HCT116 (cell line): ENCODE measurements around the gene ARHGEF37. TPM values are rescaled to one million over a fixed set of nuclear protein-coding genes. Genes with fewer than 3 reads are reported as not detected.
"Not testable (repeated sequence)": the region's sequence is repeated elsewhere in the genome, so short reads cannot be mapped to it uniquely, and the experiment has no call there.

Experiments
- ATAC-seq: fragments of 200-7000 bp; cut with Tn5 transposase; 2 replicates; pipeline ENCODE4 v1.9.1; 2020; ENCODE audit warnings: mild to moderate bottlenecking, moderate library complexity
- BruUV-seq: library from RNA; stranded (reverse); fragments of 400-500 nt; replicated peaks from 2 replicates; lab custom pipeline; 2021; lab: Mats Ljungman, UMichigan
- CTCF ChIA-PET: fragments of 300-600 bp; sonication (Branson Sonifier 250); formaldehyde crosslinking; loops from one replicate; lab custom pipeline; 2021; ENCODE audit warnings: antibody characterized with exemption; lab: Charles Lee
- POLR2A ChIA-PET: fragments of 300-600, 350-600 bp; sonication (Branson Sonifier 250); formaldehyde crosslinking; loops from one replicate; lab custom pipeline; 2021; ENCODE audit warnings: antibody characterized with exemption; lab: Charles Lee
- RAD21 ChIA-PET, 2 experiments: fragments of 300-600 bp; sonication (Branson Sonifier 250); formaldehyde crosslinking; loops; one replicate each; lab custom pipeline; 2023; ENCODE audit warnings: low total read pairs in 2 of 2; ENCODE audit not compliant: uncharacterized antibody in 2 of 2, unreplicated experiment in 2 of 2, low non-redundant PET in 1 of 2; lab: Charles Lee
- DNase-seq: peaks from one replicate; pipeline ENCODE4 v3.0.0-alpha.2; 2010; ENCODE audit warnings: low read depth, low spot score
- H2AFZ ChIP-seq: fragments of 200-600 bp; shearing (Covaris generic), sonication (generic); 2 replicates; pipeline ENCODE4 v1.6.1; 2017; ENCODE audit warnings: low read depth, mixed run types, mixed read lengths, antibody characterized with exemption, low read length; ENCODE audit not compliant: poor library complexity, severe bottlenecking
- H3K27ac ChIP-seq: 2 replicates; pipeline ENCODE4 v1.5.1; 2012; ENCODE audit warnings: low read depth, low read length
- H3K27me3 ChIP-seq: fragments of 200-600 bp; sonication (generic); 2 replicates; pipeline ENCODE4 v1.6.1; 2016; ENCODE audit warnings: mixed run types, low read length, mixed read lengths; ENCODE audit not compliant: insufficient read depth
- H3K36me3 ChIP-seq, 2 experiments: fragments of 200-500 bp in 1 of 2; fragments of 200-600 bp in 1 of 2; sonication (Bioruptor generic) in 1 of 2; sonication (generic) in 1 of 2; 2 replicates each; pipeline versions ENCODE4 v1.5.1 to v1.6.1; 2014 to 2016; ENCODE audit warnings: low read length in 2 of 2, inconsistent platforms in 1 of 2, mixed read lengths in 1 of 2, mixed run types in 1 of 2; ENCODE audit not compliant: insufficient read depth in 2 of 2, control insufficient read depth in 1 of 2
- H3K4me1 ChIP-seq, 2 experiments: fragments of 200-600 bp in 1 of 2; sonication (generic) in 1 of 2; 2 replicates each; pipeline versions ENCODE4 v1.5.1 to v1.6.1; 2012 to 2017; ENCODE audit warnings: low read length in 2 of 2, inconsistent platforms in 1 of 2, mild to moderate bottlenecking in 1 of 2, mixed read lengths in 1 of 2, mixed run types in 1 of 2, moderate library complexity in 1 of 2; ENCODE audit not compliant: insufficient read depth in 2 of 2, control insufficient read depth in 1 of 2
- H3K4me2 ChIP-seq: fragments of 200-600 bp; sonication (generic); 2 replicates; pipeline ENCODE4 v1.6.1; 2017; ENCODE audit warnings: mixed run types, low read length, mixed read lengths
- H3K4me3 ChIP-seq, 2 experiments: fragments of 200-600 bp in 1 of 2; sonication (generic) in 1 of 2; replicated peaks in 1 of 2; 2 replicates each; pipeline ENCODE4 v1.5.1; 2011 to 2016; ENCODE audit warnings: low read length in 2 of 2, control low read depth in 1 of 2, low read depth in 1 of 2, mild to moderate bottlenecking in 1 of 2, mixed read lengths in 1 of 2, mixed run types in 1 of 2
- H3K79me2 ChIP-seq: fragments of 200-600 bp; sonication (generic); 2 replicates; pipeline ENCODE4 v1.6.1; 2017; ENCODE audit warnings: mild to moderate bottlenecking, mixed run types, low read length, moderate library complexity, mixed read lengths; ENCODE audit not compliant: insufficient read depth
- H3K9ac ChIP-seq: fragments of 200-600 bp; sonication (generic); 2 replicates; pipeline ENCODE4 v1.6.1; 2016; ENCODE audit warnings: low read length, mixed read lengths
- H3K9me2 ChIP-seq: fragments of 200-600 bp; sonication (generic), shearing (Covaris generic); 2 replicates; pipeline ENCODE4 v1.6.1; 2017; ENCODE audit warnings: mixed run types, mild to moderate bottlenecking, moderate library complexity; ENCODE audit not compliant: insufficient read depth
- H3K9me3 ChIP-seq, 2 experiments: fragments of 200-500 bp in 1 of 2; fragments of 200-600 bp in 1 of 2; sonication (Bioruptor generic) in 1 of 2; sonication (generic) in 1 of 2; 2 replicates each; pipeline ENCODE4 v1.6.1; 2014 to 2017; ENCODE audit warnings: low read length in 2 of 2, mixed read lengths in 2 of 2, inconsistent platforms in 1 of 2, low read depth in 1 of 2, mild to moderate bottlenecking in 1 of 2, mixed run types in 1 of 2, moderate library complexity in 1 of 2; ENCODE audit not compliant: control insufficient read depth in 1 of 2, insufficient read depth in 1 of 2
- H4K20me1 ChIP-seq: fragments of 200-600 bp; sonication (generic), shearing (Covaris generic); 2 replicates; pipeline ENCODE4 v1.6.1; 2017; ENCODE audit warnings: mixed run types, mild to moderate bottlenecking, moderate library complexity; ENCODE audit not compliant: insufficient read depth
- CEBPB ChIP-seq: IDR thresholded peaks from 2 replicates; pipeline ENCODE4 v1.6.1; 2012; ENCODE audit warnings: low read depth
- EZH2phosphoT487 ChIP-seq: fragments of 200-600 bp; IDR thresholded peaks from 2 replicates; pipeline ENCODE4 v1.6.1; 2018; ENCODE audit warnings: antibody characterized with exemption, borderline replicate concordance
- POLR2AphosphoS5 ChIP-seq: IDR thresholded peaks from 2 replicates; pipeline ENCODE4 v1.6.1; 2011; ENCODE audit warnings: mild to moderate bottlenecking, low read depth, low read length, moderate library complexity
- SP1 ChIP-seq: IDR thresholded peaks from 2 replicates; pipeline ENCODE4 v1.6.1; 2012; ENCODE audit warnings: low read depth
- intact Hi-C: fragments of 100-400 bp; cut with micrococcal nuclease; formaldehyde crosslinking; loops from 2 replicates; pipeline ENCODE4 v1.10.0; 2022
- total RNA-seq: library from RNA; stranded (reverse); gene quantifications from one replicate; pipeline ENCODE4 v1.2.1, GENCODE V29; 2021; ENCODE audit not compliant: unreplicated experiment
- TF ChIP-seq, protein P1 (sequence below), 3 experiments: fragments of 200-600 bp in 1 of 3; sonication (generic) in 1 of 3; IDR thresholded peaks in 2 of 3; conservative IDR thresholded peaks in 1 of 3; 2 replicates each; pipeline ENCODE4 v1.5.1; 2012 to 2017; ENCODE audit warnings: low read depth in 2 of 3, low read length in 2 of 3, antibody characterized with exemption in 1 of 3, borderline replicate concordance in 1 of 3, control low read depth in 1 of 3, mild to moderate bottlenecking in 1 of 3, mixed read lengths in 1 of 3, mixed run types in 1 of 3, moderate library complexity in 1 of 3; ENCODE audit not compliant: insufficient read depth in 1 of 3
- TF ChIP-seq, protein P2 (sequence below): IDR thresholded peaks from 2 replicates; pipeline ENCODE4 v1.6.1; 2011; ENCODE audit warnings: mild to moderate bottlenecking, low read length, moderate library complexity; ENCODE audit not compliant: insufficient replicate concordance; ENCODE audit errors: extremely low read depth

Gene ARHGEF37
- total RNA-seq, 1 experiment from 2014 or later: 7.0 TPM

DNA sequence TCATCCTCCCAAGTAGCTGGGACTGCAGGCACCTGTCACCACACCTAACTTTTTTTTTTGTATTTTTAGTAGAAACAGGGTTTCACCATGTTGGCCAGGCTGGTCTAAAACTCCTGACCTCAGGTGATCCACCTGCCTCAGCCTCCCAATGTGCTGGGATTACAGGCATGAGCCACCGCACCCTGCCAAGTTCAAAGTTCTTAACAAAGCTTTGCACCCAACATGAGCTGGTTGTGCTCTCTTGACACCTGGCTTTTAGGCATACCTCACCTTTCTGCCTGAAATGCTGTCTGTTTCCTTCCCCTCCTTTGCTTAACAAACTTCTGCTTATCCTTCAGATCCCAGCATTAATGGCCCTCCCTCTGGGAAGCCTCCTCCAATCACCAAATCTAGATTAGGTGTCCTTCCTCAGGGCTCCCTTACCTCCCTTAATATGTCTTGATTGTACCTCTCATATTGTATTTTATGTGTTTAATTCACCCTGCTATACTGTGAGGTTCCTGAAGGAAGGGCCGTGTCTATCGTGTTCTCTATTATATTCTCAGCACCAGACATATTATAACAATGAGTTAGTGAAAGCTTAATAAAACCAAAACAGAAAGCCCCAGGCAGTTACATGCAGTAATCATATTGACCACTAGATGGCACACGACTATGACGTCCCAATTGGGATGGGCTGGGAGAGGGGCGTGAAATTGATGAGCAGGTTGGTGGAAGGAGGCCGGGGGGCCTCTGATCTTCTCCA is 86.0 kb downstream of the ARHGEF37 start (continued):
- TF ChIP-seq, protein P1, sequence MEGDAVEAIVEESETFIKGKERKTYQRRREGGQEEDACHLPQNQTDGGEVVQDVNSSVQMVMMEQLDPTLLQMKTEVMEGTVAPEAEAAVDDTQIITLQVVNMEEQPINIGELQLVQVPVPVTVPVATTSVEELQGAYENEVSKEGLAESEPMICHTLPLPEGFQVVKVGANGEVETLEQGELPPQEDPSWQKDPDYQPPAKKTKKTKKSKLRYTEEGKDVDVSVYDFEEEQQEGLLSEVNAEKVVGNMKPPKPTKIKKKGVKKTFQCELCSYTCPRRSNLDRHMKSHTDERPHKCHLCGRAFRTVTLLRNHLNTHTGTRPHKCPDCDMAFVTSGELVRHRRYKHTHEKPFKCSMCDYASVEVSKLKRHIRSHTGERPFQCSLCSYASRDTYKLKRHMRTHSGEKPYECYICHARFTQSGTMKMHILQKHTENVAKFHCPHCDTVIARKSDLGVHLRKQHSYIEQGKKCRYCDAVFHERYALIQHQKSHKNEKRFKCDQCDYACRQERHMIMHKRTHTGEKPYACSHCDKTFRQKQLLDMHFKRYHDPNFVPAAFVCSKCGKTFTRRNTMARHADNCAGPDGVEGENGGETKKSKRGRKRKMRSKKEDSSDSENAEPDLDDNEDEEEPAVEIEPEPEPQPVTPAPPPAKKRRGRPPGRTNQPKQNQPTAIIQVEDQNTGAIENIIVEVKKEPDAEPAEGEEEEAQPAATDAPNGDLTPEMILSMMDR (IDR thresholded peaks at IDR 0.05 in 2 of 3, conservative IDR thresholded peaks at IDR 0.05 in 1 of 3; ENCODE audit: borderline replicate concordance in 1 of 3, insufficient read depth in 1 of 3, low read depth in 2 of 3, low read length in 2 of 3): peak; percentile 78 to 97 (median 92)
- TF ChIP-seq SP1 (no peak), EZH2phosphoT487 (no peak), POLR2AphosphoS5 (no peak), CEBPB (no peak)

- no peak for TF ChIP-seq POLR2AphosphoS5
- TF ChIP-seq, protein P2, sequence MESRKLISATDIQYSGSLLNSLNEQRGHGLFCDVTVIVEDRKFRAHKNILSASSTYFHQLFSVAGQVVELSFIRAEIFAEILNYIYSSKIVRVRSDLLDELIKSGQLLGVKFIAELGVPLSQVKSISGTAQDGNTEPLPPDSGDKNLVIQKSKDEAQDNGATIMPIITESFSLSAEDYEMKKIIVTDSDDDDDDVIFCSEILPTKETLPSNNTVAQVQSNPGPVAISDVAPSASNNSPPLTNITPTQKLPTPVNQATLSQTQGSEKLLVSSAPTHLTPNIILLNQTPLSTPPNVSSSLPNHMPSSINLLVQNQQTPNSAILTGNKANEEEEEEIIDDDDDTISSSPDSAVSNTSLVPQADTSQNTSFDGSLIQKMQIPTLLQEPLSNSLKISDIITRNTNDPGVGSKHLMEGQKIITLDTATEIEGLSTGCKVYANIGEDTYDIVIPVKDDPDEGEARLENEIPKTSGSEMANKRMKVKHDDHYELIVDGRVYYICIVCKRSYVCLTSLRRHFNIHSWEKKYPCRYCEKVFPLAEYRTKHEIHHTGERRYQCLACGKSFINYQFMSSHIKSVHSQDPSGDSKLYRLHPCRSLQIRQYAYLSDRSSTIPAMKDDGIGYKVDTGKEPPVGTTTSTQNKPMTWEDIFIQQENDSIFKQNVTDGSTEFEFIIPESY: no peak
- TF ChIP-seq CEBPB: no peak
- ChIA-PET RAD21 (interaction anchor here in 1 of 2 experiments (1.7 kb wide), 1 partner anchor 160 kb away, joined by 6 read pairs; no protein-coding TSS in a partner anchor), CTCF (interaction anchor here (0.9 to 2.6 kb wide), 11 partner anchors 9 to 389 kb away, joined by 3 to 16 read pairs (median 5); no protein-coding TSS in a partner anchor), POLR2A (no interaction called here)
- Histone ChIP-seq H3K9me2 (no peaks in the 10 kb centered on the region), H3K4me1 (peaks cover 3 to 7% of the 10 kb centered on the region in 2 experiments; a peak in 3 of 4 replicates), H3K79me2 (no peaks in the 10 kb centered on the region), H3K9me3 (no peaks in the 10 kb centered on the region), H3K27ac (no peak overlapping the region), H3K4me2 (no peak overlapping the region), H2AFZ (peak overlapping the region; percentile 86), H3K4me3 (no peak overlapping the region), H3K27me3 (no peaks in the 10 kb centered on the region), H3K9ac (no peak overlapping the region), H3K36me3 (no peaks in the 10 kb centered on the region), H4K20me1 (no peaks in the 10 kb centered on the region)
- BruUV-seq: no TSS peak
- intact Hi-C loops: loop anchor here (1.0 to 5.0 kb wide), 2 partner anchors 64 to 160 kb away; partner anchors contain the start of gene PPARGC1B
- no peak for DNase-seq
- no peak for ATAC-seq
Observed at GRCh38 chr5:149667829-149668330, 86.6 kb downstream of the ARHGEF37 start.

DNA sequence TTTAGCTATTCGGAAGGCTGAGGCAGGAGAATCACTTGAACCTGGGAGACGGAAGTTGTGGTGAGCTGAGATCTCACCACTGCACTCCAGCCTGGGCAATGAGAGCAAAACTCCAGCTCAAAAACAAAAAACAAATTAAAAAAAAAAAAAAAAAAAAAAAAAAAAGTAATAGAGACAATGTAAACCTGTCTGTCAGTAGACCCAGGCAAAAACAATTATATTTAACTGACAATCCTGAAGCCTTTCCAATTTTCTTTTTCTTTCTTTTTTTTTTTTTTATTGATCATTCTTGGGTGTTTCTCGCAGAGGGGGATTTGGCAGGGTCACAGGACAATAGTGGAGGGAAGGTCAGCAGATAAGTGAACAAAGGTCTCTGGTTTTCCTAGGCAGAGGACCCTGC is 88.0 kb downstream of the ARHGEF37 start:
- H3K4me2 ChIP-seq, ATAC-seq, DNase-seq, H4K20me1 ChIP-seq, CTCF ChIA-PET, H3K4me1 ChIP-seq, H2AFZ ChIP-seq, H3K79me2 ChIP-seq, H3K9me2 ChIP-seq, H3K4me3 ChIP-seq, H3K27me3 ChIP-seq, H3K36me3 ChIP-seq, H3K9ac ChIP-seq, H3K27ac ChIP-seq, BruUV-seq, RAD21 ChIA-PET, H3K9me3 ChIP-seq: not testable (repeated sequence)
- POLR2A ChIA-PET: interaction anchor here (0.7 kb wide), 1 partner anchor 442 kb away, joined by 4 read pairs; no protein-coding TSS in a partner anchor
- intact Hi-C loops: loop anchor here (5.0 kb wide), 1 partner anchor 63 kb away; the partner anchor contains the start of gene PPARGC1B
